ENCODE data around the gene CDK6.

The CDK6 gene

GRCh38 chr7:92631067-92631849 is 205.1 kb downstream of the CDK6 start:
- no peak for DNase-seq (ENCODE audit: extremely low read depth, low read depth)
- no peak for TF ChIP-seq CTCF (IDR thresholded peaks at IDR 0.05; ENCODE audit: low read depth, low read length)

- no peak for DNase-seq (ENCODE audit: extremely low read depth, low read depth)
- TF ChIP-seq CTCF (IDR thresholded peaks at IDR 0.05; ENCODE audit: low read depth, low read length) = no peak
These were observed 206.6 kb downstream of the CDK6 start for GRCh38 chr7:92629779-92630178.

GRCh38 chr7:92627956-92628355 is 208.4 kb downstream of the CDK6 start:
- TF ChIP-seq CTCF (IDR thresholded peaks at IDR 0.05; ENCODE audit: low read depth, low read length) = no peak
- DNase-seq (ENCODE audit: extremely low read depth, low read depth) = no peak

- no peak for TF ChIP-seq CTCF (IDR thresholded peaks at IDR 0.05; ENCODE audit: low read depth, low read length)
- DNase-seq (ENCODE audit: extremely low read depth, low read depth) = no peak
These were observed 210.0 kb downstream of the CDK6 start for GRCh38 chr7:92626281-92626809.

- no peak for DNase-seq (ENCODE audit: extremely low read depth, low read depth)
- TF ChIP-seq CTCF (IDR thresholded peaks at IDR 0.05; ENCODE audit: low read depth, low read length) = no peak
These were observed 210.8 kb downstream of the CDK6 start for GRCh38 chr7:92625617-92626016.

GRCh38 chr7:92624298-92624996 is 211.9 kb downstream of the CDK6 start:
- no peak for TF ChIP-seq CTCF (IDR thresholded peaks at IDR 0.05; ENCODE audit: low read depth, low read length)
- no peak for DNase-seq (ENCODE audit: extremely low read depth, low read depth)

GRCh38 chr7:92623544-92623943 is 212.8 kb downstream of the CDK6 start:
- no peak for DNase-seq (ENCODE audit: extremely low read depth, low read depth)
- no peak for TF ChIP-seq CTCF (IDR thresholded peaks at IDR 0.05; ENCODE audit: low read depth, low read length)
